Motor neuron (in vitro differentiated cells): ENCODE data around the gene SOCS1. TPM values are rescaled to one million over a fixed set of nuclear protein-coding genes. Genes with fewer than 3 reads are reported as not detected.
A peak's percentile ranks its signal among the peaks of the same experiment; 100 is the strongest.
"Not testable (repeated sequence)": the region's sequence is repeated elsewhere in the genome, so short reads cannot be mapped to it uniquely, and the experiment has no call there.

ENCODE experiments used
- ATAC-seq, 8 experiments: fragments of 200-7000 bp; cut with Tn5 transposase; replicated peaks in 6 of 8; 2 replicates each; pipeline ENCODE4 v1.8.0; 2021; ENCODE audit warnings: mild to moderate bottlenecking in 8 of 8, moderate library complexity in 8 of 8
- H3K27ac ChIP-seq, 2 donors: fragments of 250-450 bp; sonication (Bioruptor Pico); 2 replicates each; pipeline ENCODE4 v1.9.0; 2021; ENCODE audit warnings: antibody characterized with exemption in 2 of 2, mild to moderate bottlenecking in 2 of 2, moderate library complexity in 1 of 2
- H3K4me1 ChIP-seq, 2 donors: fragments of 250-450 bp; sonication (Bioruptor Pico); replicated peaks in 1 of 2; 2 replicates each; pipeline ENCODE4 v1.6.1; 2021; ENCODE audit warnings: antibody characterized with exemption in 2 of 2, mild to moderate bottlenecking in 2 of 2, moderate library complexity in 1 of 2
- H3K4me3 ChIP-seq, 5 donors: fragments of 250-450 bp; sonication (Bioruptor Pico); 2 replicates each; pipeline ENCODE4 v1.9.0; 2021; ENCODE audit warnings: antibody characterized with exemption in 5 of 5, mild to moderate bottlenecking in 5 of 5, moderate library complexity in 4 of 5
- WGBS, 10 experiments: fragments of 450-650 bp; shearing (Covaris generic); methylation state at CpG; one replicate each; pipeline ENCODE4 v1.0.0; 2022; 5-methylcytosine and 5-hydroxymethylcytosine counted together
- in situ Hi-C, 9 experiments: fragments of 400-800 bp; cut with MboI; loops; one replicate each; pipeline ENCODE4 v1.15.0; 2021; ENCODE audit warnings: low sequenced_read_pairs in 9 of 9, low pct_unique_long_range_greater_than_20kb in 2 of 9; ENCODE audit not compliant: unreplicated experiment in 9 of 9
- total RNA-seq, 8 experiments: library from RNA; unstranded; fragments of 300-600 nt; gene quantifications; 2 replicates each; pipeline versions ENCODE4 v1.2.3 to v1.2.4, GENCODE V29; 2022

Gene SOCS1
- total RNA-seq, 8 experiments from 2014 or later = 0.92 to 42.1 (median 3.5) TPM

GRCh38 chr16:11232302-11232851 lies 23.6 kb downstream of the SOCS1 start:
- in situ Hi-C loops = no loop called here
- H3K4me1 ChIP-seq = peaks cover 0 to 3% of the 10 kb centered on the region in 2 donors
- whole genome bisulfite sequencing, 10 experiments = 90 to 100% (median 100%) methylated on average over 1 of the region's 3 CpGs; no CpG with 5 or more reads in 7 of the 10 experiments
- H3K4me3 ChIP-seq = no peak overlapping the region
- H3K27ac ChIP-seq = no peak overlapping the region
- no peak for ATAC-seq

GRCh38 chr16:11231367-11231970 lies 24.5 kb downstream of the SOCS1 start:
- peak in 1 of 8 experiments; percentile 21 for ATAC-seq
- 20 to 100% (median 86%) methylated on average over 1 to 7 of the region's 10 CpGs for WGBS, 10 experiments
- in situ Hi-C loops = no loop called here
- H3K4me3 ChIP-seq = no peak overlapping the region
- peaks cover 0 to 3% of the 10 kb centered on the region in 2 donors for H3K4me1 ChIP-seq
- H3K27ac ChIP-seq = no peak overlapping the region

- no peak for ATAC-seq
- Histone ChIP-seq H3K4me3 (no peak overlapping the region), H3K4me1 (peaks cover 0 to 3% of the 10 kb centered on the region in 2 donors), H3K27ac (no peak overlapping the region)
- in situ Hi-C loops = no loop called here
- WGBS, 10 experiments = 67 to 100% (median 80%) methylated on average over 1 to 3 of the region's 4 CpGs; no CpG with 5 or more reads in 5 of the 10 experiments
Observed at GRCh38 chr16:11229906-11230305, 26.1 kb downstream of the SOCS1 start.

GRCh38 chr16:11229432-11229831 lies 26.6 kb downstream of the SOCS1 start:
- 40 to 96% (median 71%) methylated on average over 1 to 5 of the region's 5 CpGs; no CpG with 5 or more reads in 3 of the 10 experiments for WGBS, 10 experiments
- ATAC-seq = no peak
- Histone ChIP-seq H3K4me3 (no peak overlapping the region), H3K4me1 (peaks cover 0 to 3% of the 10 kb centered on the region in 2 donors), H3K27ac (no peak overlapping the region)
- in situ Hi-C loops = no loop called here

- 60 to 100% (median 90%) methylated on average over 2 to 6 of the region's 18 CpGs; no CpG with 5 or more reads in 3 of the 10 experiments for WGBS, 10 experiments
- no peak overlapping the region for H3K27ac ChIP-seq
- no peak overlapping the region for H3K4me3 ChIP-seq
- no peak for ATAC-seq
- in situ Hi-C loops = no loop called here
- no peaks in the 10 kb centered on the region for H3K4me1 ChIP-seq
Observed at GRCh38 chr16:11225677-11226549, 30.1 kb downstream of the SOCS1 start.

- no peak overlapping the region for H3K4me3 ChIP-seq
- H3K27ac ChIP-seq = no peak overlapping the region
- ATAC-seq = no peak
- no peaks in the 10 kb centered on the region for H3K4me1 ChIP-seq
- 13 to 94% (median 85%) methylated on average over 2 to 9 of the region's 21 CpGs; no CpG with 5 or more reads in 4 of the 10 experiments for WGBS, 10 experiments
- in situ Hi-C loops = no loop called here
Observed at GRCh38 chr16:11224894-11225676, 30.9 kb downstream of the SOCS1 start.

- in situ Hi-C loops = no loop called here
- ATAC-seq = peak in 5 of 8 experiments; percentile 53 to 99 (median 93)
Observed at GRCh38 chr16:11224096-11224893, 31.7 kb downstream of the SOCS1 start.

GRCh38 chr16:11220507-11220906 lies 35.5 kb downstream of the SOCS1 start:
- in situ Hi-C loops, H3K4me1 ChIP-seq, H3K4me3 ChIP-seq, H3K27ac ChIP-seq, ATAC-seq: not testable (repeated sequence)
- 56 to 100% (median 86%) methylated on average over 1 to 2 of the region's 2 CpGs; no CpG with 5 or more reads in 1 of the 10 experiments for WGBS, 10 experiments

More at GRCh38 chr16:11224096-11224893, 31.7 kb downstream of the SOCS1 start:
- no peak overlapping the region for H3K4me3 ChIP-seq
- H3K4me1 ChIP-seq = no peaks in the 10 kb centered on the region
- H3K27ac ChIP-seq = no peak overlapping the region
- WGBS, 10 experiments = 27 to 97% (median 70%) methylated on average over 1 to 8 of the region's 24 CpGs; no CpG with 5 or more reads in 2 of the 10 experiments

GRCh38 chr16:11219178-11219577 lies 36.8 kb downstream of the SOCS1 start:
- Histone ChIP-seq H3K4me1 (no peaks in the 10 kb centered on the region), H3K4me3 (no peak overlapping the region), H3K27ac (no peak overlapping the region)
- ATAC-seq = no peak
- in situ Hi-C loops = no loop called here
- WGBS, 10 experiments = 0 to 100% (median 94%) methylated on average over 1 to 3 of the region's 4 CpGs; no CpG with 5 or more reads in 4 of the 10 experiments

- Histone ChIP-seq H3K4me3 (no peak overlapping the region), H3K4me1 (no peaks in the 10 kb centered on the region), H3K27ac (no peak overlapping the region)
- no peak for ATAC-seq
- 60 to 100% (median 86%) methylated on average over 1 of the region's 1 CpG; no CpG with 5 or more reads in 3 of the 10 experiments for WGBS, 10 experiments
- in situ Hi-C loops = no loop called here
Observed at GRCh38 chr16:11218604-11218962, 37.4 kb downstream of the SOCS1 start.

GRCh38 chr16:11217651-11218603 lies 38.1 kb downstream of the SOCS1 start:
- in situ Hi-C loops = no loop called here
- ATAC-seq = no peak
- 6 to 87% (median 68%) methylated on average over 1 to 3 of the region's 3 CpGs; no CpG with 5 or more reads in 1 of the 10 experiments for WGBS, 10 experiments
- H3K27ac ChIP-seq = no peak overlapping the region
- H3K4me1 ChIP-seq = no peaks in the 10 kb centered on the region
- H3K4me3 ChIP-seq = no peak overlapping the region
